WTC11 (cell line): ENCODE data around the gene HOXD12. TPM values are rescaled to one million over a fixed set of nuclear protein-coding genes. Genes with fewer than 3 reads are reported as not detected.

Experiments used
- ATAC-seq: fragments of 200-7000 bp; cut with Tn5 transposase; 2 replicates; pipeline ENCODE4 v1.10.0; 2021; ENCODE audit warnings: mild to moderate bottlenecking, moderate library complexity
- CTCF ChIA-PET: fragments of 300-600 bp; sonication (Branson Sonifier 250); formaldehyde crosslinking; loops from one replicate; lab custom pipeline; 2021; ENCODE audit warnings: antibody characterized with exemption; lab: Charles Lee
- POLR2A ChIA-PET: fragments of 350-600 bp; sonication (Branson Sonifier 250); formaldehyde crosslinking; loops from one replicate; lab custom pipeline; 2021; ENCODE audit warnings: antibody characterized with exemption; lab: Charles Lee
- DNase-seq: peaks from one replicate; pipeline ENCODE4 v3.0.0; 2021; ENCODE audit warnings: low spot score
- H3K27ac Mint-ChIP-seq: 2 replicates; pipeline ENCODE4 v1.8.0; 2021; ENCODE audit warnings: mixed read lengths
- H3K27me3 Mint-ChIP-seq: 2 replicates; pipeline ENCODE4 v1.8.0; 2021; ENCODE audit warnings: low read depth, mild to moderate bottlenecking, moderate library complexity, mixed read lengths
- H3K36me3 Mint-ChIP-seq: 2 replicates; pipeline ENCODE4 v1.8.0; 2021; ENCODE audit warnings: mixed read lengths
- H3K4me1 Mint-ChIP-seq: 2 replicates; pipeline ENCODE4 v1.8.0; 2022; ENCODE audit warnings: mixed read lengths
- H3K4me3 Mint-ChIP-seq: 2 replicates; pipeline ENCODE4 v1.8.0; 2021; ENCODE audit warnings: mild to moderate bottlenecking, moderate library complexity, mixed read lengths
- H3K9me3 Mint-ChIP-seq: 2 replicates; pipeline ENCODE4 v1.8.0; 2021; ENCODE audit warnings: mixed read lengths
- ATF3 ChIP-seq: sonication (generic); formaldehyde crosslinking; conservative IDR thresholded peaks from 2 replicates; pipeline ENCODE4 v1.8.1; 2022; ENCODE audit warnings: mild to moderate bottlenecking, missing genetic modification reagents
- FOXP1 ChIP-seq: sonication (generic); formaldehyde crosslinking; IDR thresholded peaks from 2 replicates; pipeline ENCODE4 v1.8.0; 2022; ENCODE audit warnings: missing genetic modification reagents, mild to moderate bottlenecking, moderate library complexity, borderline replicate concordance
- FOXP4 ChIP-seq: sonication (generic); formaldehyde crosslinking; IDR thresholded peaks from 2 replicates; pipeline ENCODE4 v1.8.0; 2022; ENCODE audit warnings: mild to moderate bottlenecking, missing genetic modification reagents
- GRHL2 ChIP-seq: fragments of 250-450 bp; sonication (Bioruptor Pico); IDR thresholded peaks from 2 replicates; pipeline ENCODE4 v1.8.0; 2022; ENCODE audit warnings: mild to moderate bottlenecking, moderate library complexity; ENCODE audit not compliant: insufficient replicate concordance, severe bottlenecking
- NFATC4 ChIP-seq: fragments of 250-450 bp; sonication (Bioruptor Pico); IDR thresholded peaks from 2 replicates; pipeline ENCODE4 v1.9.0; 2021; ENCODE audit warnings: mild to moderate bottlenecking
- NFYB ChIP-seq: sonication (generic); formaldehyde crosslinking; conservative IDR thresholded peaks from 2 replicates; pipeline ENCODE4 v1.8.0; 2022; ENCODE audit warnings: low read depth, missing genetic modification reagents
- NR2C2 ChIP-seq: sonication (generic); formaldehyde crosslinking; IDR thresholded peaks from 2 replicates; pipeline ENCODE4 v1.8.0; 2022; ENCODE audit warnings: mild to moderate bottlenecking, missing genetic modification reagents
- PRRX2 ChIP-seq: fragments of 250-450 bp; sonication (Bioruptor Pico); IDR thresholded peaks from 2 replicates; pipeline ENCODE4 v1.8.0; 2021; ENCODE audit warnings: mild to moderate bottlenecking
- RORB ChIP-seq: fragments of 250-450 bp; sonication (Bioruptor Pico); IDR thresholded peaks from 2 replicates; pipeline ENCODE4 v1.9.0; 2021; ENCODE audit warnings: mild to moderate bottlenecking
- SP1 ChIP-seq: sonication (generic); formaldehyde crosslinking; conservative IDR thresholded peaks from 2 replicates; pipeline ENCODE4 v1.8.1; 2022; ENCODE audit warnings: missing genetic modification reagents
- TCF7 ChIP-seq: sonication (generic); formaldehyde crosslinking; IDR thresholded peaks from 2 replicates; pipeline ENCODE4 v1.8.0; 2022; ENCODE audit warnings: mild to moderate bottlenecking, low read depth, missing genetic modification reagents, moderate library complexity
- TEAD1 ChIP-seq: sonication (generic); formaldehyde crosslinking; IDR thresholded peaks from 2 replicates; pipeline ENCODE4 v1.8.0; 2022; ENCODE audit warnings: mild to moderate bottlenecking, missing genetic modification reagents
- TEAD4 ChIP-seq: sonication (generic); formaldehyde crosslinking; IDR thresholded peaks from 2 replicates; pipeline ENCODE4 v1.8.0; 2022; ENCODE audit warnings: mild to moderate bottlenecking, missing genetic modification reagents
- TP53 ChIP-seq: sonication (generic); formaldehyde crosslinking; IDR thresholded peaks from 2 replicates; pipeline ENCODE4 v1.8.1; 2023; ENCODE audit warnings: mild to moderate bottlenecking, missing genetic modification reagents
- USF2 ChIP-seq: sonication (generic); formaldehyde crosslinking; IDR thresholded peaks from 2 replicates; pipeline ENCODE4 v1.8.1; 2023; ENCODE audit warnings: mild to moderate bottlenecking, missing genetic modification reagents, moderate library complexity
- ZNF121 ChIP-seq: sonication (generic); formaldehyde crosslinking; IDR thresholded peaks from 2 replicates; pipeline ENCODE4 v1.8.0; 2023; ENCODE audit warnings: missing genetic modification reagents
- ZNF138 ChIP-seq: sonication (generic); formaldehyde crosslinking; conservative IDR thresholded peaks from 2 replicates; pipeline ENCODE4 v1.8.1; 2022; ENCODE audit warnings: mild to moderate bottlenecking, moderate library complexity, missing genetic modification reagents
- ZNF219 ChIP-seq: sonication (generic); formaldehyde crosslinking; IDR thresholded peaks from 2 replicates; pipeline ENCODE4 v1.8.0; 2023; ENCODE audit warnings: missing genetic modification reagents, mild to moderate bottlenecking, borderline replicate concordance
- ZNF317 ChIP-seq: sonication (generic); formaldehyde crosslinking; IDR thresholded peaks from 2 replicates; pipeline ENCODE4 v1.8.1; 2023; ENCODE audit warnings: low read depth, mild to moderate bottlenecking, moderate library complexity, missing genetic modification reagents, borderline replicate concordance
- ZNF423 ChIP-seq: fragments of 250-450 bp; sonication (Bioruptor Pico); IDR thresholded peaks from 2 replicates; pipeline ENCODE4 v2.1.2; 2022; ENCODE audit warnings: mild to moderate bottlenecking, moderate library complexity
- ZNF671 ChIP-seq: fragments of 250-450 bp; sonication (Bioruptor Pico); IDR thresholded peaks from 2 replicates; pipeline ENCODE4 v1.8.0; 2021; ENCODE audit warnings: mild to moderate bottlenecking
- total RNA-seq: library from RNA; stranded (reverse); gene quantifications from 3 replicates; pipeline ENCODE4 v1.2.3, GENCODE V29; 2021
- TF ChIP-seq, protein P1 (sequence below): fragments of 250-450 bp; sonication (Bioruptor Pico); IDR thresholded peaks from 2 replicates; pipeline ENCODE4 v1.9.0; 2021; ENCODE audit warnings: moderate library complexity, mild to moderate bottlenecking, inconsistent platforms, borderline replicate concordance

The HOXD12 gene
- total RNA-seq, 1 experiment from 2014 or later, result 0.17 TPM

DNA sequence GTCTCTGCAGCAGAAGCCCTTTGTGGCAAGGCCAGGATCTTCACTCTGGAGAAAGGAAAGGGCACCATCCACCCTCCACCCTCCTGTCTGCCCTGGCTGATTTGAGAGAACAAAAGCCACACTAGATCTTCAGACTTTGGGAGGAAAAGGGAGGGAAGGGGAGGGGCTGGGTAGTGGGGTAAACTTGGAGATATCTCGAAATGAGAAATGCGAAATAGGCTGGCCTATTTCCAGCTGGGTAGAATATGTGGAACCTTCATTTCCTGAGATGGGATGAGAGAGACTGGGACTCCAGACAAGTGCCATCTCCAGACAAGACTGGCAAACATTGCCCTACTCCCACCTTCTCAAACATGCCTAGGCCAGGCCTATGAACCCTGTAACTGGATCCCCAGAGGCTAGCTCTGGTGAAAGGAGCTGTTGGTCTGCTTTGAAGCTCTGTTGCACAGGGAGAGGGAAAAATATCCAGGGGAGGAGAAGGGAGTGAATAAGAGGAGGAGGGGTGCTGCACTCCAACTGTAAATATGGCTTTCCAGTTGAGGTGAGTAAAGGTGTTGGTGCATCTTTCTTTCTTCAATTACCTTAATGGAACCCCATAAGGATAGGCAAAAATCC, 1.7 kb downstream of the HOXD12 start:
- H3K4me3 Mint-ChIP-seq, result no peak overlapping the region
- no peaks in the 10 kb centered on the region for H3K9me3 Mint-ChIP-seq
- peaks cover 60% of the 10 kb centered on the region for H3K4me1 Mint-ChIP-seq
- POLR2A ChIA-PET, result no interaction called here
- ATAC-seq, result no peak
- DNase-seq, result no peak
- no peak overlapping the region for H3K27ac Mint-ChIP-seq
- H3K27me3 Mint-ChIP-seq, result peaks cover 99% of the 10 kb centered on the region
- TF ChIP-seq PRRX2, result no peak
- TF ChIP-seq, all 79 proteins: peak for 0
- H3K36me3 Mint-ChIP-seq, result no peaks in the 10 kb centered on the region
- CTCF ChIA-PET, result no interaction called here

DNA sequence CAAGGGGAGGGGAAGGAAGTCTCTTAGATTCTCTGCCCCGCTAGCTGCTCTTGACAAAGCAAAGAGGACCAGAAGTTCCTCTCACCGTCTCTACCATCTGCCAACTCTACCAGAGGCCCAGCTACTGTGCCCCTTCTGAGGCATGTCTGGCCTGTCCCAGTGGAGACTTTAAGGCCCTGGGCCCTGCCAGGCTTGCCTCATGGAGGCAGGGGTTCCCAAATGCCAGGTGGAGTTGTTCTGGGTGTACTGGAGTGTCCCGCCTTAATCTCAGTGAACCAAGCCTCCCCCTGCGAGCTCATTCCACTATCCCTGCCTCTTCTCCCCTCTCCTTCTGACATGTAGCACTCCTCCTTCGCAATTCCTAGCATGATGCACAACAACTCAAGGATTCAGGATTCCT, 2.2 kb downstream of the HOXD12 start:
- Mint-ChIP-seq H3K27ac (no peak overlapping the region), H3K9me3 (no peaks in the 10 kb centered on the region), H3K4me1 (peaks cover 56% of the 10 kb centered on the region), H3K4me3 (no peak overlapping the region), H3K36me3 (no peaks in the 10 kb centered on the region), H3K27me3 (peaks cover 99% of the 10 kb centered on the region)
- DNase-seq (no peak), ATAC-seq (no peak)
- TF ChIP-seq FOXP4 (CRISPR knock-in tag) (no peak), TP53 (CRISPR knock-in tag) (no peak), ZNF671 (no peak), NFATC4 (CRISPR knock-in tag) (no peak)
- ChIA-PET POLR2A (no interaction called here), CTCF (no interaction called here)

DNA sequence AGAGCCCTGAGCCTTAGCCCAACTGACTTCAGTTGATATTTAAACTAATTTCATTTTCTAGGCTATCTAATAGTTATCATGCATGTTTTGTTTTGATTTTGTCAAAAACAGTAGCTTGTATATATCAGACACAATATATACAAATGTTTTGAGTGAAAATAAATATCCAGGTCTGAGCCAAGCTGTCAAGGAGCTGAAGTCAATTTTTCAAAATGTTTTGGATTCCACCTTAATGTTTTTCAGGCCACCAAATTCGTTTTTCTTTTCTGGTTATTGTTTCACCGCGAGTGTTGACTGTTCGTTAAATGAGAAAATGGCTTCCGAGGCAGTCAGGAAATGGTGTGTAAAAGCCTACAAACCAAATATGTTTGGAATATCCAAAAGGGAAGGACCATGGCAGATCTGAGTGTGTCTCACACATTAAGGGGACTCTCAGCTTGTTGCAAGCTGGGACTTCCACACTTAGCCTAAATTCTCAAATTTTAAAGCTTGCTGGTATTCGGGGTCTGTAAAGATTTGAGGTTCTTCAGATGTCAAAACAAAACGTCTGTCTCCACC, 2.8 kb downstream of the HOXD12 start:
- ATAC-seq (no peak), DNase-seq (no peak)
- Mint-ChIP-seq H3K27me3 (peaks cover 100% of the 10 kb centered on the region), H3K4me3 (no peak overlapping the region), H3K9me3 (no peaks in the 10 kb centered on the region), H3K4me1 (peaks cover 56% of the 10 kb centered on the region), H3K36me3 (no peaks in the 10 kb centered on the region), H3K27ac (no peak overlapping the region)
- TF ChIP-seq USF2 (CRISPR knock-in tag), result no peak
- TF ChIP-seq TEAD1 (CRISPR knock-in tag), result no peak
- TF ChIP-seq RORB (CRISPR knock-in tag), result no peak
- TF ChIP-seq ZNF317 (CRISPR knock-in tag), result no peak
- TF ChIP-seq FOXP1 (CRISPR knock-in tag), result no peak
- TF ChIP-seq ZNF423 (CRISPR knock-in tag), result no peak
- no peak for TF ChIP-seq GRHL2
- no peak for TF ChIP-seq NR2C2 (CRISPR knock-in tag)
- TF ChIP-seq NFATC4 (CRISPR knock-in tag), result no peak
- no peak for TF ChIP-seq TCF7 (CRISPR knock-in tag)
- no peak for TF ChIP-seq ZNF121 (CRISPR knock-in tag)
- TF ChIP-seq ZNF219 (CRISPR knock-in tag), result no peak
- TF ChIP-seq SP1 (CRISPR knock-in tag), result no peak
- TF ChIP-seq NFYB, result no peak
- TF ChIP-seq, protein P1, sequence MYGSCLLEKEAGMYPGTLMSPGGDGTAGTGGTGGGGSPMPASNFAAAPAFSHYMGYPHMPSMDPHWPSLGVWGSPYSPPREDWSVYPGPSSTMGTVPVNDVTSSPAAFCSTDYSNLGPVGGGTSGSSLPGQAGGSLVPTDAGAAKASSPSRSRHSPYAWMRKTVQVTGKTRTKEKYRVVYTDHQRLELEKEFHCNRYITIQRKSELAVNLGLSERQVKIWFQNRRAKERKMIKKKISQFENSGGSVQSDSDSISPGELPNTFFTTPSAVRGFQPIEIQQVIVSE, result no peak
- no peak for TF ChIP-seq ATF3 (CRISPR knock-in tag)
- TF ChIP-seq TEAD4 (CRISPR knock-in tag), result no peak
- TF ChIP-seq ZNF138, result no peak
- TF ChIP-seq, all 79 proteins: peak for 0
- ChIA-PET CTCF (no interaction called here), POLR2A (no interaction called here)
